Liver (tissue), 3 donors: ENCODE results near the gene NCAPD2.

ENCODE experiments used
- CTCF ChIP-seq: fragments of 150-350 bp; IDR thresholded peaks from 2 replicates; pipeline ENCODE4 v1.5.1; 2017; ENCODE audit warnings: improper control_type of control experiment, low read depth, low read length; ENCODE audit not compliant: missing input control
- SP1 ChIP-seq: IDR thresholded peaks from 2 replicates; pipeline ENCODE4 v1.6.1; 2018; ENCODE audit warnings: antibody characterized with exemption, mild to moderate bottlenecking
- donor health status: healthy.
- donor health status: healthy.

- TF ChIP-seq CTCF (no peak), SP1 (no peak)
Observed at GRCh38 chr12:6444704-6445688, 48.9 kb upstream of the NCAPD2 start, which contains the start of gene CD27.
